HG03520 (cell line): ENCODE results near the gene ADAM11.

Source experiments
- ATAC-seq: cut with Tn5 transposase; IDR thresholded peaks from one replicate; pipeline ENCODE4 v1.9.1; 2021; ENCODE audit warnings: mild to moderate bottlenecking, moderate library complexity; ENCODE audit not compliant: unreplicated experiment

Gene ADAM11

GRCh38 chr17:44829523-44830358, 71.0 kb downstream of the ADAM11 start, which contains the start of gene GJC1:
TSS of gene GJC1 (minus strand) at chr17:44830287. CDS start at chr17:44805817, 24,470 bp downstream.
- no peak for ATAC-seq

DNA sequence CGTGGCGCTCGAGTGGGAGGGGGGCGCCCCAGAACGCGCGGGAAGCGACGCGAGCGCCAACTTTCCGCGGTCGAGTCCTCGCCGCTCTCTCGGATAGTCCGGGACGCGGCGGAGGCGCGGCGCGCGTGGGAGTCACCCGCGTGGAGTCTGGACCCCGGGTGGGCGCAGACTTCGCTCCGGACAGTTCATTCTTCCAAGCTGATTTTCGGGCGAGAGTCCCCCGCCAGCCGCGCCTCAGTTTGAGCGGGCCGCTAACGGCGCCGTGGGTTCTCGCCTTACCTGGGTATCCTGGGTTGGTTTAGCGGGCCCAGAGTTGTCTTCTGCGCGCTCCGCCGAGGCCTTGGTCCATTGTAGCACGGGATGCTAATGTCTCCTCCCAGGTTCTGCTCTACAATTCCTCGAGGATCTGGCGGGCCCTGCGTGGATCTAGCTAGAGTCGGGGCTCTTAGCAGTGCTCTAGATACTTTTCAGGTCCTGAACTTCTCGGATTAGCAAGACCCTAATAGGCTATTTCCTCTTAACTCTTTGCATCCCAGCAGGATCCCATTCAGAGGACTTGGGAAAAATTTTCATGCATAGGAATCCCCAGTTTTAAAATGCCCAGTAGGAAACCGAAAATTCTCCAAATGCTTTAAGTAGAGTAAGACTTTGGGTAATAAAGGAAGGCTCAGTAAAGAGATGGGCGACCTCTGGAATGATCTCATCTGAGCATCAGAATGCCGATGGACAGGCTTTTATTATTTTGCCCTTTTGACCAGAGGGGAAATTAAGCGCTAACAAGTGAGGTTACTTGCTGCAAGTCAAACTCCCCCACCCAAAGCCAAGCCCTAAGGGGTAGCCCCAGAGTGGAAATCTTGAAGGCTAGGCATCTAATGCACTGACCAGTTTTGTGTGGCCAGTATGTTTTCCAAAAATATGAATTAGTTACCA, 71.8 kb downstream of the ADAM11 start:
- no peak for ATAC-seq

DNA sequence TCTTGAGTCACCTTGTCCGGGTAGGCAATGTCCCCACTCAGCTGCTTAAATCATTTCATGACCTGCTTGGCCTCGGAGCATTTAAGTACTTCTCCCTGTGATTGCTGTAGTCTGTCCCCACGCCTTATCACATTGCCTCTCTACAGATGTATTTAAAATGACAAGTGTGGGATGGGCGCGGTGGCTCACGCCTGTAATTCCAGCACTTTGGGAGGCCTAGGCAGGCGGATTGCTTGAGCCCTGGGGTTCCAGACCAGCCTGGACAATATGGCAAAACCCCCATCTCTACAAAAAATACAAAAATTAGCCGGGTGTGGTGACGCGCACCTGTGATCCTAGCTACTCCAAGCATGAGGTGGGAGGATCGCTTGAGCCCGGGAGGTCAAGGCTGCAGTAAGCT, 72.6 kb downstream of the ADAM11 start:
- ATAC-seq: no peak
